HG02642 (cell line): ENCODE results near the gene ZNF45.
"Not testable (repeated sequence)": the region's sequence is repeated elsewhere in the genome, so short reads cannot be mapped to it uniquely, and the experiment has no call there.

ENCODE experiments used
- ATAC-seq: cut with Tn5 transposase; IDR thresholded peaks from one replicate; pipeline ENCODE4 v1.9.1; 2021; ENCODE audit warnings: mild to moderate bottlenecking; ENCODE audit not compliant: unreplicated experiment, poor library complexity

ZNF45 gene

GRCh38 chr19:43914051-43914450 is 21.0 kb downstream of the ZNF45 start:
- no peak for ATAC-seq

- ATAC-seq: no peak
These were observed 21.7 kb downstream of the ZNF45 start for GRCh38 chr19:43913383-43913782.

GRCh38 chr19:43910884-43911283 is 24.2 kb downstream of the ZNF45 start:
- ATAC-seq: no peak

GRCh38 chr19:43908659-43909058 is 26.4 kb downstream of the ZNF45 start:
- ATAC-seq: no peak

GRCh38 chr19:43906774-43907173 is 28.3 kb downstream of the ZNF45 start:
- ATAC-seq: no peak

- no peak for ATAC-seq
These were observed 29.2 kb downstream of the ZNF45 start for GRCh38 chr19:43905897-43906296.

- no peak for ATAC-seq
These were observed 32.7 kb downstream of the ZNF45 start for GRCh38 chr19:43902399-43902798.

GRCh38 chr19:43901395-43902390 is 33.4 kb downstream of the ZNF45 start:
- no peak for ATAC-seq

- no peak for ATAC-seq
These were observed 39.3 kb downstream of the ZNF45 start for GRCh38 chr19:43895727-43896308.

GRCh38 chr19:43883864-43884263 is 51.2 kb downstream of the ZNF45 start, which contains the start of gene ZNF404:
TSS of gene ZNF404 (minus strand) at chr19:43883964.
- no peak for ATAC-seq

GRCh38 chr19:43880483-43880882 is 54.6 kb downstream of the ZNF45 start:
- ATAC-seq: no peak

- no peak for ATAC-seq
These were observed 62.3 kb downstream of the ZNF45 start for GRCh38 chr19:43872547-43873336.

GRCh38 chr19:43866923-43867322 is 68.2 kb downstream of the ZNF45 start:
- not testable (repeated sequence) for ATAC-seq
